Activated gamma-delta T cell treated with anti-CD3 and anti-CD28 coated beads, Interleukin-2, amount 50 U/mL, for 16 hours (primary cell): Measurements from ENCODE around the gene CAMK4.

Source experiments
- DNase-seq: peaks from one replicate; pipeline ENCODE4 v3.0.0-alpha.2; 2020; ENCODE audit warnings: low read depth

Gene CAMK4

GRCh38 chr5:111229221-111229835 lies 5.1 kb downstream of the CAMK4 start:
- DNase-seq, result no peak

- DNase-seq, result no peak
These were observed 6.0 kb downstream of the CAMK4 start for GRCh38 chr5:111229871-111230810.

- DNase-seq, result no peak
These were observed 6.9 kb downstream of the CAMK4 start for GRCh38 chr5:111231119-111231518.

- DNase-seq, result no peak
These were observed 8.3 kb downstream of the CAMK4 start for GRCh38 chr5:111232311-111233051.

GRCh38 chr5:111233052-111233374 lies 8.8 kb downstream of the CAMK4 start:
- no peak for DNase-seq

- DNase-seq, result no peak
These were observed 9.9 kb downstream of the CAMK4 start for GRCh38 chr5:111234125-111234524.

GRCh38 chr5:111235635-111236034 lies 11.5 kb downstream of the CAMK4 start:
- no peak for DNase-seq

GRCh38 chr5:111236348-111236747 lies 12.2 kb downstream of the CAMK4 start:
- no peak for DNase-seq

GRCh38 chr5:111236995-111237394 lies 12.8 kb downstream of the CAMK4 start:
- no peak for DNase-seq

GRCh38 chr5:111237470-111237869 lies 13.3 kb downstream of the CAMK4 start:
- no peak for DNase-seq

- no peak for DNase-seq
These were observed 14.4 kb downstream of the CAMK4 start for GRCh38 chr5:111238431-111239225.

GRCh38 chr5:111241696-111242095 lies 17.5 kb downstream of the CAMK4 start:
- DNase-seq, result no peak

- no peak for DNase-seq
These were observed 18.4 kb downstream of the CAMK4 start for GRCh38 chr5:111242606-111243005.

GRCh38 chr5:111243318-111243717 lies 19.1 kb downstream of the CAMK4 start:
- no peak for DNase-seq

GRCh38 chr5:111245654-111246053 lies 21.5 kb downstream of the CAMK4 start:
- no peak for DNase-seq

- no peak for DNase-seq
These were observed 22.3 kb downstream of the CAMK4 start for GRCh38 chr5:111246459-111246858.

GRCh38 chr5:111248571-111248970 lies 24.4 kb downstream of the CAMK4 start:
- no peak for DNase-seq

- DNase-seq, result no peak
These were observed 27.7 kb downstream of the CAMK4 start for GRCh38 chr5:111251921-111252320.

GRCh38 chr5:111252799-111253545 lies 28.8 kb downstream of the CAMK4 start:
- no peak for DNase-seq

GRCh38 chr5:111254613-111255012 lies 30.4 kb downstream of the CAMK4 start:
- peak; percentile 59 for DNase-seq

GRCh38 chr5:111255169-111255568 lies 31.0 kb downstream of the CAMK4 start:
- DNase-seq, result no peak
